GM12878 (cell line): Measurements from ENCODE around the gene NDUFB1. TPM values are rescaled to one million over a fixed set of nuclear protein-coding genes. Genes with fewer than 3 reads are reported as not detected.
A peak's percentile ranks its signal among the peaks of the same experiment; 100 is the strongest.

Source experiments
- ATAC-seq: fragments of 200-7000 bp; cut with Tn5 transposase; 3 replicates; pipeline ENCODE4 v1.9.1; 2020; ENCODE audit warnings: mild to moderate bottlenecking, moderate library complexity
- BruUV-seq: library from RNA; stranded (reverse); fragments of 400-500 nt; replicated peaks from 2 replicates; lab custom pipeline; 2021; lab: Mats Ljungman, UMichigan
- CTCF ChIA-PET: fragments of 300-600 bp; sonication (Branson Sonifier 250); formaldehyde crosslinking; extraction: SDS; loops from one replicate; lab custom pipeline; 2021; ENCODE audit warnings: inconsistent platforms; lab: Yijun Ruan, JAX
- POLR2A ChIA-PET: fragments of 350-600 bp; formaldehyde crosslinking; extraction: SDS; loops from one replicate; lab custom pipeline; 2021; ENCODE audit warnings: inconsistent platforms; lab: Charles Lee
- RAD21 ChIA-PET: fragments of 300-600 bp; sonication (Branson Sonifier 250); formaldehyde crosslinking; loops from one replicate; lab custom pipeline; 2023; ENCODE audit warnings: antibody characterized with exemption; ENCODE audit not compliant: unreplicated experiment; lab: Charles Lee
- SMC1A ChIA-PET: fragments of 300-600 bp; sonication (Branson Sonifier 250); formaldehyde crosslinking; loops from one replicate; lab custom pipeline; 2023; ENCODE audit not compliant: unreplicated experiment, uncharacterized antibody; lab: Charles Lee
- DNase-seq: peaks from one replicate; pipeline ENCODE4 v3.0.0-alpha.2; 2011; ENCODE audit warnings: low read depth, low spot score
- FAIRE-seq: peaks from 3 replicates; lab custom pipeline; 2011; peaks lifted over from hg19 to GRCh38; lab: Jason Lieb, UNC
- H2AFZ ChIP-seq: 2 replicates; pipeline ENCODE4 v1.6.0; 2011; ENCODE audit warnings: low read depth, low read length, control low read depth; ENCODE audit not compliant: control insufficient read depth
- H3K27ac ChIP-seq: 2 replicates; pipeline ENCODE4 v1.5.1; 2011; ENCODE audit warnings: control low read depth; ENCODE audit not compliant: control insufficient read depth, insufficient read depth
- H3K27me3 ChIP-seq, 2 experiments: replicated peaks in 1 of 2; 2 replicates each; pipeline versions ENCODE4 v1.6.0 to v1.6.1; 2011; ENCODE audit warnings: low read length in 1 of 2; ENCODE audit not compliant: control insufficient read depth in 2 of 2, insufficient read depth in 2 of 2
- H3K36me3 ChIP-seq, 2 experiments: 2 replicates each; pipeline ENCODE4 v1.5.1; 2011; ENCODE audit warnings: low read length in 1 of 2; ENCODE audit not compliant: control insufficient read depth in 2 of 2, insufficient read depth in 2 of 2
- H3K4me1 ChIP-seq: 2 replicates; pipeline ENCODE4 v1.6.1; 2011; ENCODE audit warnings: mild to moderate bottlenecking, low read length, moderate library complexity, mixed read lengths; ENCODE audit not compliant: control insufficient read depth, insufficient read depth
- H3K4me2 ChIP-seq: 2 replicates; pipeline ENCODE4 v1.6.0; 2011; ENCODE audit warnings: control low read depth; ENCODE audit not compliant: control insufficient read depth, insufficient read depth
- H3K4me3 ChIP-seq: fragments of 200-600 bp; sonication (generic); 2 replicates; pipeline ENCODE4 v1.5.1; 2016
- H3K79me2 ChIP-seq: 2 replicates; pipeline ENCODE4 v1.6.0; 2011; ENCODE audit warnings: low read length; ENCODE audit not compliant: control insufficient read depth, insufficient read depth
- H3K9ac ChIP-seq: 2 replicates; pipeline ENCODE4 v1.8.0; 2011; ENCODE audit warnings: low read length, control low read depth, mixed read lengths; ENCODE audit not compliant: control insufficient read depth, insufficient read depth
- H3K9me3 ChIP-seq: replicated peaks from 3 replicates; pipeline ENCODE4 v1.5.1; 2011; ENCODE audit warnings: mild to moderate bottlenecking, low read length; ENCODE audit not compliant: control insufficient read depth, insufficient read depth
- H4K20me1 ChIP-seq: 2 replicates; pipeline ENCODE4 v1.6.0; 2011; ENCODE audit not compliant: control insufficient read depth, insufficient read depth
- ATF3 ChIP-seq: IDR thresholded peaks from 2 replicates; pipeline ENCODE4 v1.6.1; 2011; ENCODE audit warnings: low read depth, mild to moderate bottlenecking, low read length, moderate library complexity, borderline replicate concordance; ENCODE audit errors: extremely low read depth
- CREB1 ChIP-seq: IDR thresholded peaks from 2 replicates; pipeline ENCODE4 v1.6.1; 2012; ENCODE audit warnings: low read depth, mild to moderate bottlenecking, inconsistent platforms
- HCFC1 ChIP-seq: fragments of 150-350 bp; IDR thresholded peaks from 2 replicates; pipeline ENCODE4 v1.6.1; 2014; ENCODE audit warnings: low read length
- IRF3 ChIP-seq: fragments of 450-650 bp; IDR thresholded peaks from 2 replicates; pipeline ENCODE4 v1.6.1; 2014; ENCODE audit warnings: mild to moderate bottlenecking
- LARP7 ChIP-seq: fragments of 450-650 bp; IDR thresholded peaks from 2 replicates; pipeline ENCODE4 v1.6.1; 2017; ENCODE audit warnings: mild to moderate bottlenecking
- MAX ChIP-seq: IDR thresholded peaks from 2 replicates; pipeline ENCODE4 v1.6.1; 2012; ENCODE audit warnings: low read depth, low read length, improper control_type of control experiment
- MLLT1 ChIP-seq: fragments of 450-650 bp; IDR thresholded peaks from 2 replicates; pipeline ENCODE4 v1.6.1; 2016; ENCODE audit warnings: mild to moderate bottlenecking
- NFIC ChIP-seq: IDR thresholded peaks from 2 replicates; pipeline ENCODE4 v1.6.1; 2012; ENCODE audit warnings: low read depth, mild to moderate bottlenecking, inconsistent platforms, low read length, moderate library complexity
- PML ChIP-seq: IDR thresholded peaks from 2 replicates; pipeline ENCODE4 v1.6.1; 2012; ENCODE audit warnings: low read length, inconsistent platforms
- POU2F2 ChIP-seq: IDR thresholded peaks from 3 replicates; pipeline ENCODE4 v1.6.1; 2011; ENCODE audit warnings: low read depth, mild to moderate bottlenecking, low read length, borderline replicate concordance
- RELB ChIP-seq: fragments of 450-650 bp; IDR thresholded peaks from 2 replicates; pipeline ENCODE4 v1.6.1; 2017; ENCODE audit warnings: low read depth, mild to moderate bottlenecking, moderate library complexity
- SRF ChIP-seq, 2 experiments: IDR thresholded peaks; 2 replicates each; pipeline ENCODE4 v1.6.1; 2011; ENCODE audit warnings: low read depth in 2 of 2, low read length in 2 of 2, mild to moderate bottlenecking in 1 of 2, moderate library complexity in 1 of 2
- ZBTB33 ChIP-seq: fragments of 450-650 bp; IDR thresholded peaks from 2 replicates; pipeline ENCODE4 v1.6.1; 2017; ENCODE audit warnings: mild to moderate bottlenecking
- ZSCAN29 ChIP-seq: fragments of 450-650 bp; IDR thresholded peaks from 2 replicates; pipeline ENCODE4 v1.6.1; 2017; ENCODE audit warnings: mild to moderate bottlenecking, moderate library complexity
- WGBS: methylation state at CpG from one replicate; pipeline ENCODE4 v1.1.6; 2016; ENCODE audit warnings: low lambda C conversion rate; ENCODE audit not compliant: insufficient replicate concordance, insufficient coverage; ENCODE audit errors: missing lambda C conversion rate; 5-methylcytosine and 5-hydroxymethylcytosine counted together
- in situ Hi-C: fragments of 300-500 bp; cut with MboI; formaldehyde crosslinking; loops from 9 replicates; pipeline ENCODE4 v1.14.3; 2018; ENCODE audit warnings: mixed read lengths
- intact Hi-C: fragments of 100-400 bp; cut with micrococcal nuclease; formaldehyde crosslinking; loops from one replicate; pipeline ENCODE4 v1.14.2; 2022; ENCODE audit not compliant: unreplicated experiment
- polyA plus RNA-seq, 11 experiments: library from polyadenylated mRNA; depleted of rRNA in 4 of 11; unstranded in 6 of 11; stranded (reverse) in 5 of 11; fragments of >200 nt; fragmentation: Nextera tagmentation in 4 of 11; fragmentation: Illumina TruSeq in 1 of 11; extraction: Ambion mirVana in 4 of 11; extraction: Trizol in 1 of 11; gene quantifications; 1 replicate in 1 of 11; 2 replicates in 10 of 11; pipeline versions ENCODE4 v1.2.1 to v1.2.3, GENCODE V29; 2011 to 2016; ENCODE audit warnings: inconsistent platforms in 2 of 11, missing spikeins in 2 of 11, low read depth in 1 of 11
- total RNA-seq, 4 experiments: library from RNA; depleted of rRNA in 3 of 4; stranded (reverse); fragments of >200 nt in 3 of 4; fragmentation: Illumina TruSeq in 1 of 4; extraction: Trizol in 1 of 4; gene quantifications; 2 replicates each; pipeline versions ENCODE4 v1.2.1 to v1.2.3, GENCODE V29; 2013 to 2021

NDUFB1 gene
- total and polyA plus RNA-seq, 10 of the 15 experiments (the other 5 are each of a cell fraction or from before 2014, with no cell fraction given): 132 to 919 (median 561) TPM

- ChIA-PET SMC1A (interaction anchor here (0.5 to 2.8 kb wide), 14 partner anchors 8 to 576 kb away, joined by 3 to 21 read pairs (median 3); partner anchors contain the start of genes CPSF2 and NDUFB1), RAD21 (interaction anchor here (0.9 to 3.1 kb wide), 7 partner anchors 12 to 246 kb away, joined by 3 to 28 read pairs (median 7); partner anchors contain the start of genes CPSF2, NDUFB1 and TRIP11), POLR2A (interaction anchor here (1.2 to 4.7 kb wide), 3 partner anchors 11 to 66 kb away, joined by 6 to 45 read pairs (median 8); partner anchors contain the start of genes CPSF2, NDUFB1 and TRIP11), CTCF (interaction anchor here (0.6 to 4.9 kb wide), 35 partner anchors 8 to 862 kb away, joined by 3 to 143 read pairs (median 3); partner anchors contain the start of genes CPSF2, NDUFB1 and TRIP11)
- intact Hi-C loops (loop anchor here (5.0 kb wide), 1 partner anchor 64 kb away; the partner anchor contains the start of gene TRIP11), in situ Hi-C loops (no loop called here)
- DNase-seq (peak; percentile 91), ATAC-seq (peak; percentile 95), FAIRE-seq (peak; percentile 89)
- WGBS: 3% methylated on average over 35 of the region's 66 CpGs
- no TSS peak for BruUV-seq
- H3K27ac ChIP-seq: peak within 1 kb of the TSS; percentile 36
- no peaks in the 10 kb centered on the region for H3K36me3 ChIP-seq
- H3K4me2 ChIP-seq: peak within 1 kb of the TSS; percentile 82
- no peaks in the 10 kb centered on the region for H3K9me3 ChIP-seq
- H3K4me1 ChIP-seq: no peaks in the 10 kb centered on the region; the same call in 1 of the 2 replicates
- peak within 1 kb of the TSS; percentile 72 for H3K9ac ChIP-seq
- peak within 1 kb of the TSS; percentile 74 for H2AFZ ChIP-seq
- no peaks in the 10 kb centered on the region for H3K27me3 ChIP-seq
- peaks cover 23% of the 10 kb centered on the region for H3K79me2 ChIP-seq
- H3K4me3 ChIP-seq: peak within 1 kb of the TSS; percentile 98
- no peaks in the 10 kb centered on the region for H4K20me1 ChIP-seq
- TF ChIP-seq MLLT1 (no peak), CREB1 (0 out of 2 replicates have a peak, but pooled peaks have one; percentile 63), IRF3 (no peak), NFIC (no peak), MAX (peak; percentile 97), POU2F2 (0 out of 3 replicates have a peak, but pooled peaks have one; percentile 4), LARP7 (peak; percentile 57; the same call in 1 of the 2 replicates), ZBTB33 (no peak), SRF (IDR thresholded peaks at IDR 0.05; ENCODE audit: low read depth in 2 of 2, low read length in 2 of 2) (no peak), PML (no peak), RELB (0 out of 2 replicates have a peak, but pooled peaks have one; percentile 19), ZSCAN29 (no peak), ATF3 (peak; percentile 93), HCFC1 (peak; percentile 61)
These were observed 15.2 kb downstream of the NDUFB1 start, which contains the start of gene ATXN3 for GRCh38 chr14:92106143-92106926. ATXN3 (minus strand) TSS chr14:92106582; CDS start chr14:92106552, 30 bp downstream.
